GM20431 (cell line): Measurements from ENCODE around the gene CD226.
"Not testable (repeated sequence)": the region's sequence is repeated elsewhere in the genome, so short reads cannot be mapped to it uniquely, and the experiment has no call there.

ENCODE experiments used
- in situ Hi-C: fragments of 300-500 bp; cut with MseI, MboI; formaldehyde crosslinking; loops from one replicate; pipeline ENCODE4 v1.15.0; 2020; ENCODE audit warnings: low sequenced_read_pairs; ENCODE audit not compliant: unreplicated experiment

The CD226 gene

GRCh38 chr18:69838003-69838402 lies 109.7 kb downstream of the CD226 start:
- in situ Hi-C loops: no loop called here

DNA sequence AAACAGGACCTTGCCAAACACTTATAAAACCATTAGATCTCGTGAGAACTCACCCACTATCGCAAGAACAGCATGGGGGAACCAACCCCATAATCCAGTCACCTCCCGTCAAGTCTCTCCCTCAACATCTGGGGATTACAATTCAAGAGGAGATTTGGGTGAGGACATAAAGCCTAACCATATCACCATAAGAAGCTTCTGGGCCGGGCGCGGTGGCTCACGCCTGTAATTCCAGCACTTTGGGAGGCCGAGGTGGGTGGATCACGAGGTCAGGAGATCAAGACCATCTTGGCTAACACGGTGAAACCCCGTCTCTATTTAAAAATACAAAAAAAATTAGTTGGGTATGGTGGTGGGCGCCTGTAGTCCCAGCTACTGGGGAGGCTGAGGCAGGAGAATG lies 112.7 kb downstream of the CD226 start:
- in situ Hi-C loops: not testable (repeated sequence)

- in situ Hi-C loops: no loop called here
Observed at GRCh38 chr18:69830189-69830588, 117.5 kb downstream of the CD226 start.

- in situ Hi-C loops: no loop called here
Observed at GRCh38 chr18:69820538-69820937, 127.1 kb downstream of the CD226 start.

DNA sequence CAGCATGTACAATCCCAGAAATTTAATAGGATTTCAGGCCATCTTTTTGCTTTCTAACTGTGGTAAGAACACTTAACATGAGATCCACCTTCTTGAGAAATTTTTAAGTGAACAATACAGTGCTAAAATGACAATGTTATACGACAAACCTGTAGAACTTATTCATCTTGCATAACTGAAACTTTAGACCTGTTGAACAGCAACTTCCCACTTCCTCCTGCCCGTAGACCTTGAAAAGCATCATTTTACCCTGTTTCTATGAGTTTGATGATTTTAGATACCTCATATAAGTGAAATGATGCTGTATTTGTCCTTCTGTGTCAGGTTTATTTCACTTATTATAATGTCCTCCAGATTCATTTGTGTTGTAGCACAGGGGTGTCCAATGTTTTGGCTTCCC lies 128.2 kb downstream of the CD226 start:
- in situ Hi-C loops: no loop called here

GRCh38 chr18:69817335-69817940 lies 130.2 kb downstream of the CD226 start:
- in situ Hi-C loops: no loop called here

- in situ Hi-C loops: no loop called here
Observed at GRCh38 chr18:69814861-69815385, 132.8 kb downstream of the CD226 start.

DNA sequence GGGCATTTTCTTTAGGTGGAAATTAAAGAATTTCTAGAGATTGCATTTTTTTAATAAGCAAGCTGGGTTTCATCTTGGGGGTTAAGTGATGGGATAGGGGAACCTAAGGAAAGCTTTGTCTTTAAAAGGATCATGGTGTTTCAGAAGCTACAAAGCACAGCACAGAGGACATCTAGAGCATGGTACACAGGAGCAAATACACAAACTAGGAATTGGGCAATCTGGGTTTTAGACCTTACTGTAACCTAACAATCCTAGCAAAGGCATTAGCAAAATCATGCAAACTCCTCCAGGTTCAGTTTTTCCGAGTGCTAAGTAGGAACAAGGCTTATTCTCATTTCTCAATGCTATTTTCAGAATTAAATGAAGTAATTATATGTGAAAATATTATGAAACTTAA lies 134.1 kb downstream of the CD226 start:
- in situ Hi-C loops: no loop called here

DNA sequence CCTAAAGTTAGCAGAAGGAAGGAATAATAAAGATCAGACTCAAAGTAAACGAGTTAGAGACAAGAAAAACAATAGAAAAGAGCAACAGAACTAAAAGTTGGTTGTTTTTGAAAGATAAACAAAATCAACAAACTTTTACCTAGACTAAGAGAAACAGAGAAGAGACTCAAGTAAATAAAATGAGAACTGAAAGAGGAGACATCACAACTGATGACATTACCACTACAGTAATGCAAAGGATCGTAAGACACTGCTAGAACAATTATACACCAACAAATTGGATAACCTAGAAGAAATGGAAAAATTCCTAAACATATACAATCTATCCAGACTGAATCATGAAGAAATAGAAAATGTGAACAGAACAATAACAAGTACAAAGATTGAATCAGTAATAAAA lies 139.3 kb downstream of the CD226 start:
- in situ Hi-C loops: no loop called here

- in situ Hi-C loops: no loop called here
Observed at GRCh38 chr18:69804776-69805501, 142.7 kb downstream of the CD226 start.
